CD8-positive, alpha-beta memory T cell (primary cell): Measurements from ENCODE around the gene KIF16B. TPM values are rescaled to one million over a fixed set of nuclear protein-coding genes. Genes with fewer than 3 reads are reported as not detected.
"Not testable (repeated sequence)": the region's sequence is repeated elsewhere in the genome, so short reads cannot be mapped to it uniquely, and the experiment has no call there.

Experiments
- CTCF ChIA-PET: fragments of 350-600 bp; sonication (Branson Sonifier 250); formaldehyde crosslinking; loops from one replicate; lab custom pipeline; 2021; ENCODE audit warnings: antibody characterized with exemption; lab: Charles Lee
- POLR2A ChIA-PET: fragments of 350-600 bp; sonication (Branson Sonifier 250); formaldehyde crosslinking; loops from one replicate; lab custom pipeline; 2021; ENCODE audit warnings: antibody characterized with exemption; lab: Charles Lee
- DNase-seq, 5 donors: peaks; one replicate each; pipeline versions ENCODE4 v3.0.0 to v3.0.0-alpha.2; 2020 to 2022; ENCODE audit warnings: mixed read lengths in 1 of 5
- H3K27ac ChIP-seq: one replicate; pipeline ENCODE4 v1.7.0; 2013; ENCODE audit warnings: low read depth, mild to moderate bottlenecking, low read length, moderate library complexity
- H3K27me3 ChIP-seq: 2 replicates; pipeline ENCODE4 v1.7.0; 2013; ENCODE audit warnings: low read length, mild to moderate bottlenecking; ENCODE audit not compliant: insufficient read depth, poor library complexity, severe bottlenecking
- H3K36me3 ChIP-seq: 2 replicates; pipeline ENCODE4 v1.7.0; 2013; ENCODE audit warnings: mild to moderate bottlenecking, low read length, moderate library complexity; ENCODE audit not compliant: insufficient read depth
- H3K4me1 ChIP-seq: 2 replicates; pipeline ENCODE4 v1.7.0; 2013; ENCODE audit warnings: mild to moderate bottlenecking, low read length, moderate library complexity; ENCODE audit not compliant: insufficient read depth
- H3K4me3 ChIP-seq: 2 replicates; pipeline ENCODE4 v1.7.0; 2013; ENCODE audit warnings: mild to moderate bottlenecking, low read length
- H3K9me3 ChIP-seq: 2 replicates; pipeline ENCODE4 v1.7.0; 2013; ENCODE audit warnings: mild to moderate bottlenecking, low read length
- H3K27ac Mint-ChIP-seq, 8 donors: one replicate each; pipeline ENCODE4 v1.8.0; 2020 to 2021; ENCODE audit warnings: mixed read lengths in 8 of 8, mild to moderate bottlenecking in 6 of 8, inconsistent platforms in 3 of 8, moderate library complexity in 3 of 8
- H3K27me3 Mint-ChIP-seq, 2 donors: one replicate each; pipeline ENCODE4 v1.8.0; 2020 to 2021; ENCODE audit warnings: mixed read lengths in 2 of 2, mild to moderate bottlenecking in 1 of 2, moderate library complexity in 1 of 2
- H3K36me3 Mint-ChIP-seq, 3 donors: one replicate each; pipeline ENCODE4 v1.8.0; 2020 to 2021; ENCODE audit warnings: mixed read lengths in 3 of 3, inconsistent platforms in 1 of 3, mild to moderate bottlenecking in 1 of 3
- H3K4me1 Mint-ChIP-seq, 3 donors: one replicate each; pipeline ENCODE4 v1.8.0; 2020 to 2021; ENCODE audit warnings: mixed read lengths in 3 of 3, inconsistent platforms in 1 of 3, mild to moderate bottlenecking in 1 of 3
- H3K4me3 Mint-ChIP-seq, 7 donors: one replicate each; pipeline ENCODE4 v1.8.0; 2020 to 2021; ENCODE audit warnings: mixed read lengths in 7 of 7, mild to moderate bottlenecking in 6 of 7, moderate library complexity in 4 of 7, inconsistent platforms in 2 of 7
- H3K9me3 Mint-ChIP-seq, 5 donors: one replicate each; pipeline ENCODE4 v1.8.0; 2020 to 2022; ENCODE audit warnings: mixed read lengths in 5 of 5, mild to moderate bottlenecking in 3 of 5, moderate library complexity in 2 of 5, inconsistent platforms in 1 of 5
- polyA plus RNA-seq: library from polyadenylated mRNA; unstranded; fragments of 300-500 nt; fragmentation: Illumina TruSeq; gene quantifications from one replicate; pipeline ENCODE4 v1.2.3, GENCODE V29; 2021
- total RNA-seq, 2 experiments: library from RNA; stranded (reverse); gene quantifications; one replicate each; pipeline ENCODE4 v1.2.3, GENCODE V29; 2021

Gene KIF16B
- total and polyA plus RNA-seq, 3 experiments from 2014 or later = 3.2 to 6.0 (median 3.4) TPM

GRCh38 chr20:16241911-16242310, 331.3 kb downstream of the KIF16B start:
- H3K9me3 Mint-ChIP-seq = peaks cover 3 to 9% (median 6%) of the 10 kb centered on the region in 5 donors
- DNase-seq = no peak
- no peak overlapping the region for H3K27ac Mint-ChIP-seq
- no peaks in the 10 kb centered on the region for H3K27me3 Mint-ChIP-seq
- H3K4me3 ChIP-seq = no peak overlapping the region
- no peaks in the 10 kb centered on the region for H3K36me3 Mint-ChIP-seq
- CTCF ChIA-PET = no interaction called here
- no peaks in the 10 kb centered on the region for H3K27me3 ChIP-seq
- no peaks in the 10 kb centered on the region for H3K9me3 ChIP-seq
- no peaks in the 10 kb centered on the region for H3K4me1 Mint-ChIP-seq
- no peaks in the 10 kb centered on the region for H3K36me3 ChIP-seq
- no peak overlapping the region for H3K27ac ChIP-seq
- no peaks in the 10 kb centered on the region for H3K4me1 ChIP-seq
- H3K4me3 Mint-ChIP-seq = no peak overlapping the region
- POLR2A ChIA-PET = no interaction called here

GRCh38 chr20:16240355-16240754, 332.9 kb downstream of the KIF16B start:
- H3K27ac ChIP-seq = no peak overlapping the region
- Mint-ChIP-seq H3K4me1 (no peaks in the 10 kb centered on the region), H3K27ac (no peak overlapping the region), H3K36me3 (no peaks in the 10 kb centered on the region), H3K27me3 (no peaks in the 10 kb centered on the region), H3K9me3 (peaks cover 0 to 9% (median 6%) of the 10 kb centered on the region in 5 donors), H3K4me3 (no peak overlapping the region)
- no peaks in the 10 kb centered on the region for H3K4me1 ChIP-seq
- DNase-seq = no peak
- no peaks in the 10 kb centered on the region for H3K36me3 ChIP-seq
- H3K9me3 ChIP-seq = no peaks in the 10 kb centered on the region
- no peaks in the 10 kb centered on the region for H3K27me3 ChIP-seq
- ChIA-PET POLR2A (no interaction called here), CTCF (no interaction called here)
- no peak overlapping the region for H3K4me3 ChIP-seq

DNA sequence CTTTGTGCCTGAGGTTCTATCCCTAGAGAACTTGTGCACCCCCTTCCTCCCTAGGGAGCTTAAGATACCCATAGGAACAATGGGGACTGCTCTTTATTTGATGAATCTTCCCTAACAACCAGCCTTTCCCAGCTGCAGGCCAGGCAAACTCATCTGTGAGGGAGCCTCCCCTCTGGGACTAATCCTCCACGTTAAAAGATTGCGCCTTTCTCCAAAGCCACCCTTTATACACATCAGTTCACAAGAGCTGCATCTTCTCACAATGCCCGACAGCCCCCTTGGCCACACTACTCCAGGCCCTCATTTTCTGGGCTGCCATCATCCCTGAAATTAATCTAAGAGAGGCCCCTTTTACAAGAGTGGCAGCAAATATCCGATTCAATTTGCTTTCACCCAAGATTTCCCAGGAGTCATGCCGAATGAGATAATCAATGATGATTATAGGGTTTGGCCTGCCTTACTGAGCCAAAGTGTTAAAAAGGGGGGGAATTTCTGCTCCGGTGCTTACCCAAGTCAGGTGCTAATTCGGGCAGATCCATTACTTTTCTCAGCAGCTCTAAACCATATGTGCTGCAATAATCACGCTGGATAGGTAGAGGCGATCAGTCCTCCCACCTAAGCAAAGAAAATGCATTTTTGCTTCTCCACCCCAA, 336.5 kb downstream of the KIF16B start:
- Mint-ChIP-seq H3K27me3 (no peaks in the 10 kb centered on the region), H3K4me1 (no peaks in the 10 kb centered on the region), H3K27ac (no peak overlapping the region), H3K9me3 (peaks cover 4 to 8% (median 7%) of the 10 kb centered on the region in 5 donors), H3K4me3 (no peak overlapping the region), H3K36me3 (no peaks in the 10 kb centered on the region)
- no peak for DNase-seq
- Histone ChIP-seq H3K4me1 (no peaks in the 10 kb centered on the region), H3K27me3 (no peaks in the 10 kb centered on the region), H3K36me3 (no peaks in the 10 kb centered on the region), H3K27ac (no peak overlapping the region), H3K9me3 (no peaks in the 10 kb centered on the region), H3K4me3 (no peak overlapping the region)
- CTCF ChIA-PET = no interaction called here
- POLR2A ChIA-PET = no interaction called here

DNA sequence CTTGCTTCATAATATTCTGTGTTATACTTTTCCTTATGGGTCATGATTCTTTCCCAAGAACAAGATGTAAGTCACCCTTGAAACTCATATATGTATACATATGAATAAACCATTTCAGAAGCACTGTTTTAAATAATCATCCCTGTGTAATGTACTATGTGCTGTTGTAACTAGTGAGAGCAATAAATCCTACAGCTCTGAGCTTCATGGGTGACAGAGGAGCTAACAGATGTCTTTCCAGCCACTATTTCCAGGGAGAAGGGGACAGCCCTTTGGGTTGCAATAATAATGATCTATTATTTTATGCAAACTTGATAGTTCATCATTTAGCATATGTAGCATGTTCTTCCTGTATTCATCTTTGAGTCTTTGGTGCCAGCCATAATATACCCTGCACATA, 342.8 kb downstream of the KIF16B start:
- H3K27ac Mint-ChIP-seq = no peak overlapping the region
- ChIA-PET CTCF (no interaction called here), POLR2A (no interaction called here)
- H3K4me3 Mint-ChIP-seq = no peak overlapping the region
- DNase-seq = no peak
- H3K36me3 Mint-ChIP-seq = no peaks in the 10 kb centered on the region
- Histone ChIP-seq H3K27ac (no peak overlapping the region), H3K4me1 (no peaks in the 10 kb centered on the region), H3K27me3 (no peaks in the 10 kb centered on the region), H3K9me3 (no peaks in the 10 kb centered on the region), H3K36me3 (no peaks in the 10 kb centered on the region), H3K4me3 (no peak overlapping the region)
- no peaks in the 10 kb centered on the region for H3K4me1 Mint-ChIP-seq
- H3K9me3 Mint-ChIP-seq = peaks cover 0 to 13% (median 4%) of the 10 kb centered on the region in 5 donors
- H3K27me3 Mint-ChIP-seq = peaks cover 0 to 1% of the 10 kb centered on the region in 2 donors

DNA sequence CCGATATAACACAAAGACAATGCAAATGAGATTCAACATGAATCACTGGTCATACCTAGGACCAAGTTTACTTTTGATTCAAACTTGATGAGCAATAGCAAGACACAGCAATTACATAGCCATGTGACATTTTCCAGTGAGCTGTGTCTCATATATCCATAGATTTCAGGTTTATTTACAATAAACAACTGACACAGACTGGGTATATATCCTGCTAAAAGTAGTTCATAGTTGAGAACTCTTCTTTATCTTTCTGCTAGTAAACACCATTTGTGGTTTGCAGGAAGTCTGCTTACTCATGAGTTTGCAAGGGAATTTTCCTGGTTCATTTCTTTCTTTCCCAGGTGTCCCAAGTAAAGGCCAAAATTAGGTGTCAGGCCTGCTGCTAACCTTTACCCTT, 343.4 kb downstream of the KIF16B start:
- CTCF ChIA-PET = no interaction called here

GRCh38 chr20:16228722-16229121, 344.5 kb downstream of the KIF16B start:
- H3K9me3 ChIP-seq = no peaks in the 10 kb centered on the region
- POLR2A ChIA-PET = no interaction called here
- CTCF ChIA-PET = no interaction called here

More for the DNA sequence above, 343.4 kb downstream of the KIF16B start:
- no peak overlapping the region for H3K27ac ChIP-seq
- no peaks in the 10 kb centered on the region for H3K4me1 Mint-ChIP-seq
- H3K27me3 Mint-ChIP-seq = peaks cover 0 to 1% of the 10 kb centered on the region in 2 donors
- no peak overlapping the region for H3K4me3 ChIP-seq
- no peaks in the 10 kb centered on the region for H3K9me3 ChIP-seq
- POLR2A ChIA-PET = no interaction called here
- H3K4me3 Mint-ChIP-seq = no peak overlapping the region
- no peaks in the 10 kb centered on the region for H3K36me3 ChIP-seq
- no peak overlapping the region for H3K27ac Mint-ChIP-seq
- H3K4me1 ChIP-seq = no peaks in the 10 kb centered on the region
- no peaks in the 10 kb centered on the region for H3K36me3 Mint-ChIP-seq
- peaks cover 0 to 13% (median 4%) of the 10 kb centered on the region in 5 donors for H3K9me3 Mint-ChIP-seq
- no peaks in the 10 kb centered on the region for H3K27me3 ChIP-seq
- DNase-seq = no peak

GRCh38 chr20:16226961-16227360, 346.3 kb downstream of the KIF16B start:
- H3K4me1 ChIP-seq, H3K4me1 Mint-ChIP-seq, POLR2A ChIA-PET: not testable (repeated sequence)

More at GRCh38 chr20:16228722-16229121, 344.5 kb downstream of the KIF16B start:
- Mint-ChIP-seq H3K27ac (no peak overlapping the region), H3K36me3 (no peaks in the 10 kb centered on the region), H3K9me3 (peaks cover 0 to 9% (median 2%) of the 10 kb centered on the region in 5 donors), H3K27me3 (peaks cover 0 to 1% of the 10 kb centered on the region in 2 donors), H3K4me1 (no peaks in the 10 kb centered on the region), H3K4me3 (no peak overlapping the region)
- DNase-seq = no peak
- Histone ChIP-seq H3K4me3 (no peak overlapping the region), H3K36me3 (no peaks in the 10 kb centered on the region), H3K27me3 (no peaks in the 10 kb centered on the region), H3K4me1 (no peaks in the 10 kb centered on the region), H3K27ac (no peak overlapping the region)

GRCh38 chr20:16224836-16225235, 348.4 kb downstream of the KIF16B start:
- Histone ChIP-seq H3K9me3 (no peaks in the 10 kb centered on the region), H3K27me3 (no peaks in the 10 kb centered on the region), H3K4me1 (no peaks in the 10 kb centered on the region), H3K4me3 (no peak overlapping the region), H3K27ac (no peak overlapping the region), H3K36me3 (no peaks in the 10 kb centered on the region)
- no peak overlapping the region for H3K4me3 Mint-ChIP-seq
- ChIA-PET CTCF (no interaction called here), POLR2A (no interaction called here)
- no peak overlapping the region for H3K27ac Mint-ChIP-seq
- H3K9me3 Mint-ChIP-seq = peaks cover 1 to 12% (median 3%) of the 10 kb centered on the region in 5 donors
- H3K36me3 Mint-ChIP-seq = no peaks in the 10 kb centered on the region
- no peak for DNase-seq
- no peaks in the 10 kb centered on the region for H3K4me1 Mint-ChIP-seq
- H3K27me3 Mint-ChIP-seq = peaks cover 0 to 2% of the 10 kb centered on the region in 2 donors

More at GRCh38 chr20:16226961-16227360, 346.3 kb downstream of the KIF16B start:
- H3K27ac Mint-ChIP-seq, H3K27me3 Mint-ChIP-seq, H3K4me3 Mint-ChIP-seq, H3K4me3 ChIP-seq, H3K36me3 Mint-ChIP-seq, H3K36me3 ChIP-seq, H3K9me3 Mint-ChIP-seq, H3K9me3 ChIP-seq, DNase-seq, CTCF ChIA-PET, H3K27me3 ChIP-seq, H3K27ac ChIP-seq: not testable (repeated sequence)
